Hypothalamus (tissue), 51 donors: ENCODE results near the gene COX7B.
"Not testable (repeated sequence)": the region's sequence is repeated elsewhere in the genome, so short reads cannot be mapped to it uniquely, and the experiment has no call there.

Experiments used
- DNase-seq, 51 donors: peaks; one replicate each; lab custom pipeline; 2025; lab: John Stamatoyannopoulos, UW

The COX7B gene

DNA sequence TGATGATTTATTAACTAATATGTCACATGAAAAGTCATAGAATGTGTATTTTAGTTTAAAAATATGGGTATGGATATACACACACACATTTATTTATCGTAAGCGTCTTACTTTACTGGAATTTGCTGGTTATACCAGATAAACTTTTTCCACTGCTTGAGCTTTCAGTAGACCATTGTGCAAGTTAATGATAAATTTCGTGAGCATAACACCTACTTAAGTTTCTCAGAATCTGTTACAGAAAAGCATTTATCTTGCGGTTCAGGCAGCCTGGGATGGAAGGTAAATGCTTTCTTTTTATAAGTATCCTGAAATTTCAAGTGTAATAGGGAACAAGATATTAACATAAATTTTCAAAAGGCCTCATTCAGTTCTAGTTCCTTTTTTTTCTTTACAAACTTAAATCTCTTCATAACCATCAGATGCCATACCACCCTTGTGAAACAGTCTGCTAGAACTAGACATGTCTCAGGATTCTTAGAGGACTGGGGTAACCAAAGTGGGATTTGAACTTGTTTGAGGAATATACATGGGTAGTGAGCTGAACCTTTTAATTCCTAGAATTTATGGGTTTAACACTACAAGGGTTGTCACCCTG lies 38.9 kb downstream of the COX7B start:
- no peak for DNase-seq

DNA sequence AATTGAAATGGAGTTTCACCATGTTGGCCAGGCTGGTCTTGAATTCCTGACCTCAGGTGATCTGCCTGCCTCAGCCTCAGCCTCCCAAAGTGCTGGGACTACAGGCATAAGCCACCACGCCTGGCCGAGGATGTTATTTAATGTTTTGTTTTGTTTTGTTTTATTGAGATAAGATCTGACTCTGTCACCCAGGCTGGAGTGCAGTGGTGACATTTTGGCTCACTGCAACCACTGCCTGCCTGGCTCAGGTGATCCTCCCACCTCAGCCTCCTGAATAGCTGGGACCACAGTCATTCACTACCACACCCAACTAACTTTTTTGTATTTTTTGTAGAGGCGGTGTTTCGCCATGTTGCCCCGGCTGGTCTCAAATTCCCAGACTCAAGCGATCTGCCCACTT lies 45.8 kb downstream of the COX7B start:
- not testable (repeated sequence) for DNase-seq

DNA sequence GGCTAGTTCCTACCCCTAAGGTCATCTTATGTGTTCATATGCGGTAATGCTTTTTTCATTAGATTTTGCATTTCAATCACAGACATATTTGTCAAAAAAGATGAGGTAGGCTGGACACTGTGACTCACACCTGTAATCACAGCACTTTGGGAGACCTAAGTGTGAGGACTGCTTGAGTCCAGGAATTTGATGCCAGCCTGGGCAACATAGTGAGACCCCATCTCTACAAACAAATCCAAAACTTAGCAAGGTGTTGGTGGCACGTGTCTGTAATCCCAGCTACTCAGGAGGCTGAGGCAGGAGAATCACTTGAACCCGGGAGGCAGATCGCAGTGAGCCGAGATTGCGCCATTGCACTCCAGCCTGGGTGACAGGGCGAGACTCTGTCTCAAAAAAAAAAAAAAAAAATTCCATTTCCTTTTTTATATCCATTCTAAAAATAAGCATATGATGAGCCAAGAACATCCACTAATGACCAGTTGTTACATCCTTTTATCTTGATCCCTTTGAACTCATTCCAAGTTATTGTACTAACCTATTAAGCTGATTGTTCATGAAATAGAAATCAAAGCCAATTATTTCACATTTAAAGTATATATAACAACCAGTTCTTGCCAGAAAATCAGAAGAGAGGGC lies 46.8 kb downstream of the COX7B start:
- no peak for DNase-seq

DNA sequence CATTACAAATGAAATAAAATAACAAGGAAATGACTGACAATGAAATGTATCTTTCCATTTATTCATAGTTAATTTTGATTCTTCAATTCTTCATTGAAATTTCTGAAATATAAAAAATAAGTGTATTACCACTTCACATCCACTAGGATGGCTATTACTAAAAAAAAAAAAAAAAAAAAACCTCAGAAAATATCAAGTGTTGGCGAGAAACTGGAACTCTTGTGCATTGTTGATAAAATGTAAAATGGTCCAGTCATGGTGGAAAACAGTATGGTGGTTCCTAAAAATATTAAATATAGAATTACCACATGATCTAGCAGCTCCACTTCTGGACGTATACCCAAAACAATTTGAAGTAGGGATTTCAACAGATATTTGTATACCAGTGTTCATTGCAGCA lies 47.3 kb downstream of the COX7B start:
- no peak for DNase-seq

DNA sequence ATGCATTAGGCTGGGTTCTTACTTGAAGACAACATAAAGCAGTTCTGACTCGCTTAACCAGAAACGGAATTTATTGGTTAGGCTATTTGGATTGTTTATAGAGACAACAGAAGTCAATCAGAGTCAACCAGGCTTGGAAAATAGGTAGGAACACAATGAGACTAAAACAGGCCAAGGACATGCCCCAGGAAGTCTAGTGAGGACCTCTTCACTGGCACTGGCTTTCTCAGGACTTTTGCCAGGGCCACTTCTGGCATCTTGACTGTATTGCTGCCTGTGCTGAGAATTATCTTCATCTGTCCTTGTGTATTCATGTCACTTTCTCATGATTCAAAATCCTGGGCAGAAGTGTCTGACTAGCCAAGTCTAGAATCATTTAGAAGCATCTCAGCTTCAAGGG lies 50.6 kb downstream of the COX7B start:
- no peak for DNase-seq

DNA sequence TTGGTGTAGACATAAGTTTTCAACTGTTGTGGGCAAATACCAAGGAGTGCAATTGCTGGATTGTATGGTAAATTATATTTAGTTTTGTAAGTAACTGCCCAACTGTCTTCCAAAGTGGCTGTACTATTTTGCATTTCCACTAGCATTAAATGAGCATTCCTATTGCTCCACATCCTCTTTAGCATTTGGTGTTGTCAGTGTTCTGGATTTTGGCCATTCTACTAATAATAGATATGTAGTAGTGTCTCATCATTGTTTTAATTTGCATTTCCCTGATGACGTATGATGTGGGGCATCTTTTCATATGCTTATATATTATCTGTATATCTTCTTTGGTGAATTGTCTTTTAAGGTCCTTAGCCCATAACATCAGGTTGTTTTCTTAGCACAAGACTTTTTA lies 52.9 kb downstream of the COX7B start:
- no peak for DNase-seq

DNA sequence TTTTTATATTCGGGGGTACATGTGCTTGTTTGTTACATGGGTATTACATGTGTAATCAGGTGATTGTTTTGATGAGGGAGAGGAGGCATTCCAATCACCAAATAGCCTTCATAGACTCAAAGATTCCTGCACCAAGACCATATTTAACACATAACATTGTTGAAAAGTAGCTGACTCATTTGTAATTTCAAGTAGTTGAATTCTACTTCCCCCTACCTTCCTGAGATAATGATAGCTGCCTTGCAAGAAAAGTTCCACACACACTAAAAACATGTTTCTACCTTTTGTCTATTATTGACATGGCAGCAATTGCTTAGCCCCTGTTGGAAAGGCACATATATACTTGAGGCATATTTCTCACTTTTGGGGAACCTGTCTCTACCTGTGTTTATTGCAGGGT lies 54.0 kb downstream of the COX7B start:
- no peak for DNase-seq

DNA sequence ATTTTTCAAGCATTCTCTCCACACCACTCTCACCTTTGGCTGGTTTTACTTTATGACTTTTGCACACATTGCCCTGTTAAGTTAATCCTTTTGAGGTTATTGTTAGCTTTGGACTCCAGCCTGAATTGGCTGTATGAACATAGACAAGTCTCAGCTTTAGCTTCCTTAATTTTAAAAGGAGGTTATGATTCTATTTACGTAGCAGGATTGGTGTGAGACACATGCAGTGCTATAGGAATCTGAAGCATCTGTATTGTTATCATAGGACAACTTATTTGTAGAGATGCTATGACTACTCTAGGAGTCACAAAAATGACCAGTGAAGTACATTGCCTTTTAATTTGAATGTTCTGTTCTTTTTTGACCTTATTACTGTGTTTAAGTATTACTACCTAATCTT lies 54.4 kb downstream of the COX7B start:
- no peak for DNase-seq
